Transverse colon (tissue), 4 donors: ENCODE results near the gene PCIF1. TPM values are rescaled to one million over a fixed set of nuclear protein-coding genes. Genes with fewer than 3 reads are reported as not detected.

Source experiments
- DNase-seq: peaks from one replicate; pipeline ENCODE4 v3.0.0-alpha.2; 2019
- H3K27ac ChIP-seq, 4 donors: fragments of 200-600 bp; sonication (generic); 2 replicates each; pipeline ENCODE4 v1.5.1; 2016 to 2018; ENCODE audit warnings: inconsistent platforms in 4 of 4
- H3K27me3 ChIP-seq: fragments of 200-600 bp; sonication (generic); 2 replicates; pipeline ENCODE4 v1.5.1; 2017; ENCODE audit warnings: inconsistent platforms
- H3K36me3 ChIP-seq, 4 donors: fragments of 200-600 bp; sonication (generic); 2 replicates each; pipeline ENCODE4 v1.5.1; 2017 to 2019; ENCODE audit warnings: inconsistent platforms in 4 of 4
- H3K4me1 ChIP-seq, 4 donors: fragments of 200-600 bp; sonication (generic); 2 replicates each; pipeline ENCODE4 v1.5.1; 2017 to 2020; ENCODE audit warnings: inconsistent platforms in 4 of 4
- H3K4me3 ChIP-seq, 4 donors: fragments of 200-600 bp; sonication (generic); 1 replicate in 1 of 4; 2 replicates in 3 of 4; pipeline versions ENCODE4 v1.5.1 to v1.6.1; 2017 to 2019; ENCODE audit warnings: inconsistent platforms in 4 of 4
- H3K9me3 ChIP-seq, 2 donors: fragments of 200-600 bp; sonication (generic); 2 replicates each; pipeline ENCODE4 v1.5.1; 2017 to 2019; ENCODE audit warnings: inconsistent platforms in 2 of 2
- CTCF ChIP-seq, 5 experiments: fragments of 200-600 bp in 3 of 5; fragments of 450-650 bp in 2 of 5; sonication (generic) in 3 of 5; IDR thresholded peaks; 1 replicate in 2 of 5; 2 replicates in 3 of 5; pipeline ENCODE4 v1.5.1; 2016 to 2017; ENCODE audit warnings: antibody characterized with exemption in 5 of 5, inconsistent platforms in 3 of 5, mild to moderate bottlenecking in 2 of 5, moderate library complexity in 1 of 5
- EP300 ChIP-seq: sonication (generic); formaldehyde crosslinking; IDR thresholded peaks from one replicate; pipeline ENCODE4 v1.6.1; 2017; ENCODE audit warnings: antibody characterized with exemption, low read depth
- POLR2A ChIP-seq: fragments of 450-650 bp; IDR thresholded peaks from one replicate; pipeline ENCODE4 v1.6.1; 2016; ENCODE audit warnings: antibody characterized with exemption, mild to moderate bottlenecking, moderate library complexity
- POLR2AphosphoS5 ChIP-seq, 3 donors: sonication (generic); formaldehyde crosslinking; IDR thresholded peaks; one replicate each; pipeline ENCODE4 v1.6.1; 2016; ENCODE audit warnings: antibody characterized with exemption in 3 of 3
- whole genome bisulfite sequencing, 2 donors: methylation state at CpG; one replicate each; pipeline ENCODE4 v1.1.5; 2018; ENCODE audit warnings: low coverage in 1 of 2; 5-methylcytosine and 5-hydroxymethylcytosine counted together
- in situ Hi-C, 4 donors: fragments of 200-750 bp; cut with MboI; loops; one replicate each; pipeline versions ENCODE4 v1.15.0 to v1.15.1; 2017; ENCODE audit warnings: low sequenced_read_pairs in 3 of 4, low pct_ligation_motif_present in 1 of 4, low pct_unique_long_range_greater_than_20kb in 1 of 4
- intact Hi-C: fragments of 100-400 bp; cut with DNase I; formaldehyde crosslinking; loops from one replicate; pipeline ENCODE4 v1.15.1; 2023; ENCODE audit warnings: low total_unique reads
- total RNA-seq, 4 donors: library from RNA; depleted of rRNA; stranded (reverse); fragments of >200 nt; gene quantifications; one replicate each; pipeline ENCODE4 v1.1.0, GENCODE V29; 2016

PCIF1 gene
- total RNA-seq, 4 donors from 2014 or later, result 23.5 to 52.0 (median 32.0) TPM

- no peak for DNase-seq
- WGBS, 2 donors, result 96% methylated on average over 10 of the region's 10 CpGs; no CpG with 5 or more reads in 1 of the 2 donors
- Histone ChIP-seq H3K27ac (no peak overlapping the region), H3K27me3 (no peaks in the 10 kb centered on the region), H3K4me1 (peaks cover 18 to 24% (median 22%) of the 10 kb centered on the region in 4 donors), H3K36me3 (peaks cover 0 to 41% (median 10%) of the 10 kb centered on the region in 4 donors), H3K9me3 (no peaks in the 10 kb centered on the region), H3K4me3 (no peak overlapping the region)
- no peak for TF ChIP-seq POLR2AphosphoS5 (IDR thresholded peaks at IDR 0.05)
- TF ChIP-seq CTCF (IDR thresholded peaks at IDR 0.05), result no peak
- no peak for TF ChIP-seq POLR2A
- TF ChIP-seq EP300, result no peak
- in situ Hi-C loops (loop anchor here in 2 of 4 donors (10.0 to 25.0 kb wide), 2 partner anchors 156 to 173 kb away; partner anchors contain the start of genes DNTTIP1 (in 1 of the 2), UBE2C (in 1 of the 2) and WFDC3 (in 1 of the 2)), intact Hi-C loops (no loop called here)
Observed at GRCh38 chr20:45968081-45968671, 33.7 kb downstream of the PCIF1 start.

- DNase-seq, result no peak
- in situ Hi-C loops (loop anchor here in 2 of 4 donors (10.0 to 25.0 kb wide), 2 partner anchors 157 to 174 kb away; partner anchors contain the start of genes DNTTIP1 (in 1 of the 2), UBE2C (in 1 of the 2) and WFDC3 (in 1 of the 2)), intact Hi-C loops (no loop called here)
- H3K4me1 ChIP-seq, result peaks cover 18 to 24% (median 22%) of the 10 kb centered on the region in 4 donors
- no peak overlapping the region for H3K4me3 ChIP-seq
- TF ChIP-seq POLR2AphosphoS5 (IDR thresholded peaks at IDR 0.05) (no peak), EP300 (no peak), POLR2A (no peak), CTCF (IDR thresholded peaks at IDR 0.05) (no peak)
- peaks cover 0 to 32% (median 10%) of the 10 kb centered on the region in 4 donors for H3K36me3 ChIP-seq
- no peaks in the 10 kb centered on the region for H3K9me3 ChIP-seq
- H3K27ac ChIP-seq, result peak overlapping the region in 3 of 4 donors; percentile 94 to 97 (median 97)
- WGBS, 2 donors, result 80 to 100% methylated on average over 1 to 14 of the region's 14 CpGs
- H3K27me3 ChIP-seq, result no peaks in the 10 kb centered on the region
Observed at GRCh38 chr20:45968801-45969711, 34.6 kb downstream of the PCIF1 start.

- intact Hi-C loops (no loop called here), in situ Hi-C loops (loop anchor here in 2 of 4 donors (10.0 to 25.0 kb wide), 2 partner anchors 158 to 175 kb away; partner anchors contain the start of genes DNTTIP1 (in 1 of the 2), UBE2C (in 1 of the 2) and WFDC3 (in 1 of the 2))
- Histone ChIP-seq H3K36me3 (peaks cover 0 to 29% (median 10%) of the 10 kb centered on the region in 4 donors), H3K27me3 (no peaks in the 10 kb centered on the region), H3K9me3 (no peaks in the 10 kb centered on the region), H3K27ac (peak overlapping the region; percentile 94 to 97 (median 96)), H3K4me3 (peak overlapping the region in 1 of 4 donors; percentile 96), H3K4me1 (peaks cover 18 to 24% (median 22%) of the 10 kb centered on the region in 4 donors)
- TF ChIP-seq CTCF (IDR thresholded peaks at IDR 0.05) (peak in 4 of 5 experiments; percentile 47 to 60 (median 56)), POLR2AphosphoS5 (IDR thresholded peaks at IDR 0.05) (no peak), EP300 (no peak), POLR2A (no peak)
- WGBS, 2 donors, result 44 to 71% methylated on average over 1 to 6 of the region's 6 CpGs
- peak; percentile 19 for DNase-seq
Observed at GRCh38 chr20:45969712-45970634, 35.5 kb downstream of the PCIF1 start.
